Activated naive CD8-positive, alpha-beta T cell treated with anti-CD3 and anti-CD28 coated beads, Interleukin-2, amount 10 ng/mL, durations not matched to agents 7 days and 5 days (primary cell): Measurements from ENCODE around the gene AXDND1. TPM values are rescaled to one million over a fixed set of nuclear protein-coding genes. Genes with fewer than 3 reads are reported as not detected.

Source experiments
- ATAC-seq: fragments of 150-1000 bp; cut with Tn5 transposase; one replicate; pipeline ENCODE4 v1.10.0; 2021; ENCODE audit warnings: low read depth, moderate library complexity
- POLR2A ChIA-PET: fragments of 350-600 bp; sonication (Branson Sonifier 250); formaldehyde crosslinking; loops from one replicate; lab custom pipeline; 2021; ENCODE audit warnings: antibody characterized with exemption; lab: Charles Lee
- DNase-seq: peaks from one replicate; pipeline ENCODE4 v3.0.0; 2021
- H3K27ac Mint-ChIP-seq: one replicate; pipeline ENCODE4 v1.8.0; 2022; ENCODE audit warnings: mild to moderate bottlenecking, mixed read lengths
- H3K27me3 Mint-ChIP-seq: one replicate; pipeline ENCODE4 v1.8.0; 2022; ENCODE audit warnings: mild to moderate bottlenecking, moderate library complexity, mixed read lengths
- H3K36me3 Mint-ChIP-seq: one replicate; pipeline ENCODE4 v1.8.0; 2021; ENCODE audit warnings: mild to moderate bottlenecking, mixed read lengths
- H3K4me1 Mint-ChIP-seq: one replicate; pipeline ENCODE4 v1.8.0; 2021; ENCODE audit warnings: mixed read lengths
- H3K4me3 Mint-ChIP-seq: one replicate; pipeline ENCODE4 v1.8.0; 2022; ENCODE audit warnings: mild to moderate bottlenecking, moderate library complexity, mixed read lengths
- H3K9me3 Mint-ChIP-seq: one replicate; pipeline ENCODE4 v1.8.0; 2021; ENCODE audit warnings: mixed read lengths
- total RNA-seq, 2 experiments: library from RNA; stranded (reverse); gene quantifications; one replicate each; pipeline ENCODE4 v1.2.3, GENCODE V29; 2021

The AXDND1 gene
- total RNA-seq, 2 experiments from 2014 or later = 0.64 to 0.85 TPM

- Mint-ChIP-seq H3K4me1 (no peaks in the 10 kb centered on the region), H3K27ac (no peak overlapping the region), H3K9me3 (no peaks in the 10 kb centered on the region), H3K27me3 (peaks cover 2% of the 10 kb centered on the region), H3K4me3 (no peak overlapping the region), H3K36me3 (no peaks in the 10 kb centered on the region)
- POLR2A ChIA-PET = no interaction called here
- no peak for DNase-seq
- ATAC-seq = no peak
Measured at GRCh38 chr1:179529482-179530195, 163.9 kb downstream of the AXDND1 start.

GRCh38 chr1:179530352-179530751, 164.6 kb downstream of the AXDND1 start:
- ATAC-seq (no peak), DNase-seq (no peak)
- Mint-ChIP-seq H3K9me3 (no peaks in the 10 kb centered on the region), H3K4me3 (no peak overlapping the region), H3K27me3 (peaks cover 2% of the 10 kb centered on the region), H3K36me3 (no peaks in the 10 kb centered on the region), H3K27ac (no peak overlapping the region), H3K4me1 (no peaks in the 10 kb centered on the region)
- POLR2A ChIA-PET = no interaction called here

GRCh38 chr1:179541774-179542173, 176.0 kb downstream of the AXDND1 start:
- POLR2A ChIA-PET = no interaction called here
- H3K36me3 Mint-ChIP-seq = no peaks in the 10 kb centered on the region

GRCh38 chr1:179545321-179545720, 179.6 kb downstream of the AXDND1 start:
- peaks cover 2% of the 10 kb centered on the region for H3K27me3 Mint-ChIP-seq
- POLR2A ChIA-PET = no interaction called here
- no peaks in the 10 kb centered on the region for H3K9me3 Mint-ChIP-seq
- no peaks in the 10 kb centered on the region for H3K36me3 Mint-ChIP-seq
- DNase-seq (no peak), ATAC-seq (no peak)
- no peak overlapping the region for H3K4me3 Mint-ChIP-seq
- no peak overlapping the region for H3K27ac Mint-ChIP-seq
- no peaks in the 10 kb centered on the region for H3K4me1 Mint-ChIP-seq

More at GRCh38 chr1:179541774-179542173, 176.0 kb downstream of the AXDND1 start:
- DNase-seq (no peak), ATAC-seq (no peak)
- Mint-ChIP-seq H3K9me3 (peaks cover 5% of the 10 kb centered on the region), H3K4me1 (no peaks in the 10 kb centered on the region), H3K27ac (no peak overlapping the region), H3K27me3 (peaks cover 2% of the 10 kb centered on the region), H3K4me3 (no peak overlapping the region)

GRCh38 chr1:179547021-179547535, 181.3 kb downstream of the AXDND1 start:
- DNase-seq (no peak), ATAC-seq (no peak)
- no peaks in the 10 kb centered on the region for H3K4me1 Mint-ChIP-seq
- H3K36me3 Mint-ChIP-seq = no peaks in the 10 kb centered on the region
- H3K27ac Mint-ChIP-seq = no peak overlapping the region
- peaks cover 1% of the 10 kb centered on the region for H3K27me3 Mint-ChIP-seq
- POLR2A ChIA-PET = no interaction called here
- no peak overlapping the region for H3K4me3 Mint-ChIP-seq
- H3K9me3 Mint-ChIP-seq = no peaks in the 10 kb centered on the region

- Mint-ChIP-seq H3K27me3 (no peaks in the 10 kb centered on the region), H3K9me3 (no peaks in the 10 kb centered on the region), H3K4me3 (no peak overlapping the region), H3K4me1 (no peaks in the 10 kb centered on the region), H3K27ac (no peak overlapping the region), H3K36me3 (no peaks in the 10 kb centered on the region)
- ATAC-seq (no peak), DNase-seq (no peak)
- POLR2A ChIA-PET = no interaction called here
Measured at GRCh38 chr1:179548666-179549367, 183.0 kb downstream of the AXDND1 start.

DNA sequence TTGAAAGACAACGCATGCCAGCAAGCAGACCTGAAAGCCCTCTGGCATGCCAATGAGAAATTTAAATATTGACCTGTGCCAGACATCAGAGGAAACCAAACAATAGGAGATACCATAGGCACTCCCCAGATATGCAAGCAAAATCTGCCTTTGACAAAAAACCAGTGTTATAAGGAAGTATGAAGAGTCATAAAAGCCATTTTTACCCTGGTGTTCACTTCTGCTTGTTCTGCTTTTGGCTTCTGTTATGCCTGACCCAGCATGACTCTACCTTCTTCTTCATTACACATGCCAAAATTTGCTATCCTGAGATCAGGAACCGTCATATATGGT, 183.6 kb downstream of the AXDND1 start:
- H3K9me3 Mint-ChIP-seq = no peaks in the 10 kb centered on the region
- H3K4me1 Mint-ChIP-seq = no peaks in the 10 kb centered on the region
- ATAC-seq = no peak
- DNase-seq = no peak
- POLR2A ChIA-PET = no interaction called here
- H3K27me3 Mint-ChIP-seq = no peaks in the 10 kb centered on the region
- H3K4me3 Mint-ChIP-seq = no peak overlapping the region
- H3K27ac Mint-ChIP-seq = no peak overlapping the region
- no peaks in the 10 kb centered on the region for H3K36me3 Mint-ChIP-seq

- H3K4me3 Mint-ChIP-seq = no peak overlapping the region
- DNase-seq = no peak
- ATAC-seq = no peak
- H3K36me3 Mint-ChIP-seq = no peaks in the 10 kb centered on the region
- POLR2A ChIA-PET = no interaction called here
- H3K9me3 Mint-ChIP-seq = no peaks in the 10 kb centered on the region
- H3K27ac Mint-ChIP-seq = no peak overlapping the region
- H3K4me1 Mint-ChIP-seq = no peaks in the 10 kb centered on the region
- H3K27me3 Mint-ChIP-seq = peaks cover 5% of the 10 kb centered on the region
Measured at GRCh38 chr1:179550746-179551682, 185.2 kb downstream of the AXDND1 start.

- Mint-ChIP-seq H3K36me3 (no peaks in the 10 kb centered on the region), H3K27ac (no peak overlapping the region), H3K4me3 (no peak overlapping the region), H3K4me1 (peaks cover 1% of the 10 kb centered on the region), H3K27me3 (peaks cover 5% of the 10 kb centered on the region), H3K9me3 (no peaks in the 10 kb centered on the region)
- ATAC-seq (no peak), DNase-seq (no peak)
- POLR2A ChIA-PET = no interaction called here
Measured at GRCh38 chr1:179554427-179554826, 188.7 kb downstream of the AXDND1 start.

- ATAC-seq (no peak), DNase-seq (no peak)
- Mint-ChIP-seq H3K4me3 (no peak overlapping the region), H3K36me3 (no peaks in the 10 kb centered on the region), H3K4me1 (peaks cover 1% of the 10 kb centered on the region), H3K9me3 (no peaks in the 10 kb centered on the region), H3K27ac (no peak overlapping the region), H3K27me3 (peaks cover 5% of the 10 kb centered on the region)
- POLR2A ChIA-PET = no interaction called here
Measured at GRCh38 chr1:179558078-179558477, 192.3 kb downstream of the AXDND1 start.

GRCh38 chr1:179575497-179576314, 209.9 kb downstream of the AXDND1 start, which contains the start of gene NPHS2:
TSS of gene NPHS2 (minus strand) at chr1:179575948. CDS start at chr1:179575864, 84 bp downstream.
- H3K9me3 Mint-ChIP-seq = no peaks in the 10 kb centered on the region
- DNase-seq (no peak), ATAC-seq (no peak)
- POLR2A ChIA-PET = no interaction called here
- peaks cover 41% of the 10 kb centered on the region for H3K27me3 Mint-ChIP-seq
- H3K27ac Mint-ChIP-seq = no peak within 1 kb of the TSS
- no peaks in the 10 kb centered on the region for H3K36me3 Mint-ChIP-seq
- H3K4me1 Mint-ChIP-seq = peaks cover 3% of the 10 kb centered on the region
- H3K4me3 Mint-ChIP-seq = no peak within 1 kb of the TSS

- Mint-ChIP-seq H3K27ac (no peak overlapping the region), H3K27me3 (peaks cover 41% of the 10 kb centered on the region), H3K4me1 (peaks cover 3% of the 10 kb centered on the region), H3K36me3 (no peaks in the 10 kb centered on the region), H3K9me3 (no peaks in the 10 kb centered on the region), H3K4me3 (no peak overlapping the region)
- no peak for ATAC-seq
- POLR2A ChIA-PET = no interaction called here
- no peak for DNase-seq
Measured at GRCh38 chr1:179576509-179576908, 210.7 kb downstream of the AXDND1 start.
